Endothelial cell of umbilical vein (primary cell): Measurements from ENCODE around the gene DSCAML1.

Experiments used
- EZH2 ChIP-seq: IDR thresholded peaks from 2 replicates; pipeline ENCODE4 v1.6.1; 2012; ENCODE audit warnings: borderline replicate concordance, low read depth, mild to moderate bottlenecking, moderate library complexity, low read length, inconsistent platforms; ENCODE audit not compliant: severe bottlenecking
- MYC ChIP-seq: IDR thresholded peaks from one replicate; pipeline ENCODE4 v1.6.1; 2011; ENCODE audit warnings: mild to moderate bottlenecking, low read depth, low read length
- POLR2A ChIP-seq: IDR thresholded peaks from 2 replicates; pipeline ENCODE4 v1.6.1; 2012; ENCODE audit warnings: low read depth, mild to moderate bottlenecking, control low read depth, low read length
- POLR2AphosphoS5 ChIP-seq: IDR thresholded peaks from 2 replicates; pipeline ENCODE4 v1.6.1; 2012; ENCODE audit warnings: low read depth, mild to moderate bottlenecking, control low read depth, low read length, moderate library complexity; ENCODE audit not compliant: insufficient read depth
- TF ChIP-seq, protein P1 (sequence below), 2 donors: IDR thresholded peaks; 1 replicate in 1 of 2; 2 replicates in 1 of 2; pipeline ENCODE4 v1.5.1; 2011; ENCODE audit warnings: low read length in 2 of 2, mild to moderate bottlenecking in 2 of 2, moderate library complexity in 2 of 2, control low read depth in 1 of 2, inconsistent platforms in 1 of 2, low read depth in 1 of 2; ENCODE audit not compliant: insufficient read depth in 1 of 2; ENCODE audit errors: extremely low read depth in 1 of 2
- TF ChIP-seq, protein P2 (sequence below): IDR thresholded peaks from 2 replicates; pipeline ENCODE4 v1.6.1; 2011; ENCODE audit not compliant: insufficient read depth, insufficient read length

- TF ChIP-seq, protein P1, sequence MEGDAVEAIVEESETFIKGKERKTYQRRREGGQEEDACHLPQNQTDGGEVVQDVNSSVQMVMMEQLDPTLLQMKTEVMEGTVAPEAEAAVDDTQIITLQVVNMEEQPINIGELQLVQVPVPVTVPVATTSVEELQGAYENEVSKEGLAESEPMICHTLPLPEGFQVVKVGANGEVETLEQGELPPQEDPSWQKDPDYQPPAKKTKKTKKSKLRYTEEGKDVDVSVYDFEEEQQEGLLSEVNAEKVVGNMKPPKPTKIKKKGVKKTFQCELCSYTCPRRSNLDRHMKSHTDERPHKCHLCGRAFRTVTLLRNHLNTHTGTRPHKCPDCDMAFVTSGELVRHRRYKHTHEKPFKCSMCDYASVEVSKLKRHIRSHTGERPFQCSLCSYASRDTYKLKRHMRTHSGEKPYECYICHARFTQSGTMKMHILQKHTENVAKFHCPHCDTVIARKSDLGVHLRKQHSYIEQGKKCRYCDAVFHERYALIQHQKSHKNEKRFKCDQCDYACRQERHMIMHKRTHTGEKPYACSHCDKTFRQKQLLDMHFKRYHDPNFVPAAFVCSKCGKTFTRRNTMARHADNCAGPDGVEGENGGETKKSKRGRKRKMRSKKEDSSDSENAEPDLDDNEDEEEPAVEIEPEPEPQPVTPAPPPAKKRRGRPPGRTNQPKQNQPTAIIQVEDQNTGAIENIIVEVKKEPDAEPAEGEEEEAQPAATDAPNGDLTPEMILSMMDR (IDR thresholded peaks at IDR 0.05; ENCODE audit: extremely low read depth in 1 of 2, insufficient read depth in 1 of 2, low read depth in 1 of 2, low read length in 2 of 2), result no peak
- TF ChIP-seq POLR2A (no peak), EZH2 (no peak), POLR2AphosphoS5 (no peak), MYC (no peak)
- TF ChIP-seq, protein P2, sequence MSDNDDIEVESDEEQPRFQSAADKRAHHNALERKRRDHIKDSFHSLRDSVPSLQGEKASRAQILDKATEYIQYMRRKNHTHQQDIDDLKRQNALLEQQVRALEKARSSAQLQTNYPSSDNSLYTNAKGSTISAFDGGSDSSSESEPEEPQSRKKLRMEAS, result no peak
Measured at GRCh38 chr11:117616979-117617378, 180.0 kb downstream of the DSCAML1 start.
